GM18519 (cell line): Measurements from ENCODE around the gene ARL6IP5.

Experiments
- ATAC-seq: cut with Tn5 transposase; IDR thresholded peaks from one replicate; pipeline ENCODE4 v1.9.1; 2021; ENCODE audit warnings: mild to moderate bottlenecking, moderate library complexity; ENCODE audit not compliant: unreplicated experiment, low FRiP score

The ARL6IP5 gene

GRCh38 chr3:69084326-69085167, at the start of gene ARL6IP5:
ARL6IP5 (plus strand) TSS chr3:69084937; CDS start chr3:69085048, 111 bp downstream.
- peak; percentile 39 for ATAC-seq

GRCh38 chr3:69044608-69045007, 40.1 kb upstream of the ARL6IP5 start:
- ATAC-seq, result no peak

DNA sequence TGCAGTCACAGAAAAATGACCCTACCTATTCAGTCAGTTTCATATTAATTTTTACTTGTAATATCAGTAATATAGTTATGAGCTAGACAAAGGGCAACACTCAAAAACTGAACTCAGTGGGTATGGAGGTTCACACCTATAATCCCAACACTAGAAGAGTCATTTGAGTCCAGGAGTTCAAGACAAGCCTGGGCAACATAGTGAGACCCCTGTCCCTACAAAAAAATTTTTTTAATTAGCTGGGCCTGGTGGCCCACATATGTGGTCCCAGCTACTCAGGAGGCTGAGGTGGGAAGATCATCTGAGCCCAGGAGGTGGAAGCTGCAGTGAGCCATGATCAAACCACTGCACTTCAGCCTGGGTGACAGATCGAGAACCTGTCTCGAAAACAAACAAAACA, 35.7 kb upstream of the ARL6IP5 start:
- no peak for ATAC-seq

DNA sequence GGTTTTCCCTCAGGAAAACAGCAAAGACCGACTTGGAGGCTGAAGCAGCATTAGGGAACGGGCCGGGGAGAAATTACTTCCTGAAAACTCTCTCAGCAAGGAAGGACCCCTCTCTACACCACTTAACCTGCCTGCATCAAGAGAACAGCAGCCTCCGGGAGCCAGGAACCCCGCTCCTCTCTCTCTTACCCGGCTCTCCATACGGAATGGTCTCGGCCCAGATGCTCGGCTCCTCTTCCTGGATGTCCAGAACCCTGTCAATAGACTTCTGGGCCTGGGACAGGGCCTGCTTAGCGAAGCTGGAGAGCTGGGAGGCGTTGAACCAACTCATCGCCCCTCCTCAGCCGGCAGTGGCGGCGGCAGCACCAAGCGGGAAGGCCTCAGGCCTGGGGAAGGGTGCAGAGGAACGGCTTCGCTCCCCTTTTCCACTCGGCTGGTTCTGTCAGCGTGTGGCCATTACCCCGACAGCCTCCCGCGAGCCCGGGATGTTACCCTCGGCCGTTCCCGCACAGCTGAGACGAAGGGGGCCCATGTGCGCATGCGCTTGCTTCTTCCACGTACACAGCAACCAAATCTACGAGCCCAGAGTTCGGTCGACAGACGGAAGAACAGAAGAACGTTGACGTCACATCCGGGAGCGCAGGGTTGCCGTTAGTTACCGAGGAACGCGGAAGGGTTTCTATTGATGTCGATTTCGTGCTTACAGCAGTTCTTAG, 32.8 kb upstream of the ARL6IP5 start, which contains the start of gene TMF1:
Gene TMF1 (minus strand): TSS at position 578 of the 716 bp plus-strand sequence. CDS start 247 bp downstream, at position 331.
- ATAC-seq, result peak; percentile 96

DNA sequence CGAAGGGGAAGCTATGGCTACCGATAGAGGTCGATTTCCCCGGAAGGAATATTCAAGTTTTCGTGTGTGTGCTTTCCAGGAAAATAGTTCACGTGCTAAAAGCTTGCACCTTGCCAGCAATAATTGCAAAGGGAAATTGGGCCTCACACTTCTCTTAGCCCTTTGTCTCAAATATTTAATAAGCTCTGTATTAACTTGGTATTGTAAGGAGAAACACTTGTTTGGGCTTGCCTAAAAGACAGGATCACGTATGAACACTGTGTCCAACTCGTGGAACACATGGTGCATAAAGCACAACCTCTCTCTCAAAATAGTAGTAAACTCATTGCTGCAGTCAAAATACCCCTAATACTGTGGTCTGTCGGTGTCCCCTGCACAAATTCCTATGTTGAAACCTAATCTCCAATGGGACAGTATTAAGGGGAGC, 32.3 kb upstream of the ARL6IP5 start:
- ATAC-seq, result no peak

DNA sequence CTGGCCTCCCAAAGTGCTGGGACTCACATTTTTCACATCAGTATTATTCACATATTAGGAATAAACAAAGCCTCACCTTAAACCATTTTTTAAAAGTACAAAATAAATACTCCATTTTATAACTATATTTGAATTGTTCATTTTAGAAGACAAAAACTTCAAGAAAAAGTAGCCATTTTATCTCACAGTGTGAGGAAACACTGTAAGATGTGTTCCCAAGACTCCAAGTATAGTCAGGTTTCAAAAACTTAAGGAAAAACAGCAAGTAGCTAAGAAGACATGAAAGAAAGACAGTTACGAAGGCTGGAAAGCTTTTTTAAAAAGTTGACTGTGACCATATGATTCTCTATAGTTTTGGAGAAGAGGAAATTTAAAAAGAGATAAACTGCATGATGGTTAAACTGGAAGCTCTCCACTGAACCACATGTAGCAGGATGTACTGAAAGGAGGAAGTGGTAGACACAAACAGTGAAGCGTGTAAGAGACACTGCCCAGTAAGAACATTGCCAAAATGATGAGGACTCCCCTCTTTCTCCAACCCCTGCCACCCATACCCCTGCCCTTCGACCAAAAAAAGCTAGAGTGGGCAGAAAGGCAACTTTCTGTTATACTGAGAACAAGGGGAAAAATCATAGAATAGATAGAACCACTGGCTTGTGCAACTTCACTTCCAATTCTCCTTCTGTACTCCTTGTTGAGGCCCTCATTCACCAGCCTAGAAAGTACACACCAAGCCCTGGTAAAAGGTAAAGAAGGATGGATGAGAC, 26.4 kb upstream of the ARL6IP5 start:
- ATAC-seq, result peak; percentile 95

- no peak for ATAC-seq
These were observed 25.9 kb upstream of the ARL6IP5 start for GRCh38 chr3:69058947-69059224.

GRCh38 chr3:69059688-69060087, 25.0 kb upstream of the ARL6IP5 start:
- no peak for ATAC-seq

DNA sequence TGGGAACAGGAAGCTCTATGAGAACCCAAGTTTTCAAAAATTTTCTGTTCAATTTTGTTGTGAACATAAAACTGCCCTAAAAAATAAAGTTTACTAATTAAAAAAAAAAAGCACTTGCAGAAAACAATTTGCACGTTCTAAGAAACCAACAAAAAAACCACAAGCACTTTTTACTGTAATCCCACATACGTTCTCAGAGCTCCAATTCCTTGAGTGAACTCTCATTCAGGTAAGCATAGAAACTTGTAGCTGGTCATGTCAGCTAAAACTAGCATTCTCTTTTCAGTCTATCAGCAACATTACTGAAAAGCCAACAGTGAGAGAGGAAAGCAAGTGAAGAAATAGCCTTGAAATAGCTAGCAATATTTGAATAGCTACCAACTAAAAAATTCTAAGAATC, 21.1 kb upstream of the ARL6IP5 start:
- no peak for ATAC-seq

- no peak for ATAC-seq
These were observed 19.3 kb upstream of the ARL6IP5 start for GRCh38 chr3:69065318-69065964.

- ATAC-seq, result no peak
These were observed 18.6 kb upstream of the ARL6IP5 start for GRCh38 chr3:69066121-69066520.

DNA sequence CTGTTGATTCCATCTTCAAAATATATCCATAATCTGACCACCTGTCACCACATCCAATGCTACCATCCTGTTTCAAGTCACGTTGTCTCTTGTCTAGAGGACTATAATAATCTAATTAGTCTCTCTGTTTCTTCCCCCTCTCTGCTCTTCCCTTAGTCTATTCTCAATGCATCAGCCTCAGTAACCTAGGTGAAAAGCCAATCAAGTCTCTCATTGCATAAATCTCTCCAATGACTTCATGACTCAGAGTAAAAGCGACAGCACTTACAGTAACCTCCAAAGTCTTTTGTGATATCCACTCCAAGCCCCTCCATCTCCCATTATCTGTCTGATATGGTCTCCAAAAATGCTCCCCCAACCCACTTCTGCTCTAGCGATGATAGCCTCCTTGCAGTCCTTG, 11.8 kb upstream of the ARL6IP5 start:
- ATAC-seq, result no peak

GRCh38 chr3:69079269-69080159, 5.2 kb upstream of the ARL6IP5 start:
- ATAC-seq, result no peak

DNA sequence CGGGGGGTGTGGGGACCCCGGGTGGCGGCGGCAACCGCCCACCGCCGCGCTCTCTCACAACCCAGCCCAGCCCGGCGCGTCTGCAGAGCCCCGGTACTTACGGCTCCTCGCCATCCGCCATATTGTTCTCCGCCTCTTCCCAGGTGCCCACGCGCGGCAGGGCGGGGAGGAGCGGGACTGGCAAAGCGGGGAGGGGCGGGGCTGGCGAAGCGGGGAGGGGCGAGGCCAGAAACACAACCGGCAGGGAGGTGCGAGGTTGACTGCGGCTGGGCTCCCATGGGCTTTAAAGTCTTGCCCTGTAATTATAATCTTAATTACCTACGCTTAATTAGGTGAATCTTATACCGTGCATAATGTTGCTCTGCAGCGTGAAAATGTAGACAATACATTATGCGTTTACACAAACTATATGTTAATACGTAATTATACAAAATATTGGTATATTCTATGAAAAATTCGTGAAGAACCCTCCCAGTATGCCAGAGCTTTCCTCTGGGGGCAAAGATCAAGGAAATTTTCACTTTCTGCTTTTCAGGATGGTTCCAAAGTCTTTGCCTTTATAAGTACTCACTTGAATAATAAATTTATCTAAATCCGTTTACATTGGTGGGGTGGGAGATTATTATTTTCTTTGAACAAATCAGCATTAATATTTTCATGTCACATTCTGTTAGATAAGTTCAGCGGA, 4.4 kb upstream of the ARL6IP5 start, which contains the start of gene UBA3:
Gene UBA3 (minus strand): TSS at position 133 of the 688 bp plus-strand sequence. CDS start 12 bp downstream, at position 121.
- ATAC-seq, result peak; percentile 32

- no peak for ATAC-seq
These were observed 3.0 kb upstream of the ARL6IP5 start for GRCh38 chr3:69081583-69082262.

DNA sequence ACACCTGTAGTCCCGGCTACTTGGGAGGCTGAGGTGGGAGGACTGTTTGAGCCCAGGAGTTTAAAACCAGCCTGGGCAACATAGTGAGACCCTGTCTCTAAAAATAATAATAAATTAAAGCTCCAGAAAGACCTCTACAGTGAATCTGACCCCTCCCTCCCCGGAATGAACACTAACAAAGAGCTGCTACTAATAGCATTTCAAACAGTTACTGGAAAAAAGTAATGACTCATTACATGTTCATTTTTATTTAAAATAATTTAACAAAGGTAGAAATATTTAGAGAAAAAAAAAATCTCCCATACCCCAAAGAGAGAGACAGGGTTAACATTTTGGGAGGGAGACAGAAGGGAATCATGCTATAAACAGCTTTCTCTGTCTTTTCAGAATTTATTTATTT, 2.4 kb upstream of the ARL6IP5 start:
- no peak for ATAC-seq

GRCh38 chr3:69082805-69083204, 1.9 kb upstream of the ARL6IP5 start:
- peak; percentile 56 for ATAC-seq

DNA sequence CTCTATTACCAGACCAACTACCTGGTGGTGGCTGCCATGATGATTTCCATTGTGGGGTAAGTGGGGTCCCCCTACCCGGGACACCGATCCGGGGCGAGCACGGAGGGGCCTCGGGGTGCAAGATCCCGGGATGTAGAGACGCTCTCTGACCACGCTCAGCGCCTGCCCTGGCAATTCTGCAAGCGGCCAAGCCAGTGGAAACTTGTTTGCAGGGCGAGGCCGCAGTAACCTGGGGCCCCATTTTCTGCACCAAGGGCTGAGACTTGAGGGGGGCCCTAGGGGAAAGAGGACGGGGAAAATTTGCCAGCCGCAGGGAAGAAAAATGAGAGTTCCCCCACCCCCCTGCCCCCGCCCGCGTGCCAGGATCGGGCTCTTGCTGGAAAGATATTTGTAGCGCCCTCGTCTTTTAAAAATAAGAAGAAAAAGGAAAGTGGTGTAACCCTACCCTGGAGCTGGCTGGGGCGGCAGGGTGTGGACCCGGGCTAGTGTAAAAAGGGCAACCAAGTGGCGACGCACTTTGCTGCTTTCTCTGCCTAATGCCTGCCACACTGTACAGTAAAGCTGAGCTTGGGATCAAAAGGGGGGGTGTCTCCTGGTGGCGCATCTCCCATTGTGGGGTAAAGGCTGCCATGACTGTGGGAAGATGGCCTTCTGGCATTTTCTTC, 563 bp downstream of the ARL6IP5 start:
- no peak for ATAC-seq
